ENCODE data around the gene AHNAK.

- TF ChIP-seq REST (IDR thresholded peaks at IDR 0.05; ENCODE audit: insufficient read depth in 1 of 2, low read depth in 2 of 2, low read length in 2 of 2) (no peak), POLR2AphosphoS5 (IDR thresholded peaks at IDR 0.05; ENCODE audit: low read depth, low read length) (no peak), TAF1 (IDR thresholded peaks at IDR 0.05; ENCODE audit: borderline replicate concordance, insufficient read depth, low read length) (no peak)
These were observed 38.1 kb downstream of the AHNAK start for GRCh38 chr11:62508336-62509058.
